GM21786 (cell line): ENCODE data around the gene TSPAN18.

Experiments used
- ATAC-seq: cut with Tn5 transposase; IDR thresholded peaks from one replicate; pipeline ENCODE4 v1.9.1; 2021; ENCODE audit not compliant: unreplicated experiment

The TSPAN18 gene

DNA sequence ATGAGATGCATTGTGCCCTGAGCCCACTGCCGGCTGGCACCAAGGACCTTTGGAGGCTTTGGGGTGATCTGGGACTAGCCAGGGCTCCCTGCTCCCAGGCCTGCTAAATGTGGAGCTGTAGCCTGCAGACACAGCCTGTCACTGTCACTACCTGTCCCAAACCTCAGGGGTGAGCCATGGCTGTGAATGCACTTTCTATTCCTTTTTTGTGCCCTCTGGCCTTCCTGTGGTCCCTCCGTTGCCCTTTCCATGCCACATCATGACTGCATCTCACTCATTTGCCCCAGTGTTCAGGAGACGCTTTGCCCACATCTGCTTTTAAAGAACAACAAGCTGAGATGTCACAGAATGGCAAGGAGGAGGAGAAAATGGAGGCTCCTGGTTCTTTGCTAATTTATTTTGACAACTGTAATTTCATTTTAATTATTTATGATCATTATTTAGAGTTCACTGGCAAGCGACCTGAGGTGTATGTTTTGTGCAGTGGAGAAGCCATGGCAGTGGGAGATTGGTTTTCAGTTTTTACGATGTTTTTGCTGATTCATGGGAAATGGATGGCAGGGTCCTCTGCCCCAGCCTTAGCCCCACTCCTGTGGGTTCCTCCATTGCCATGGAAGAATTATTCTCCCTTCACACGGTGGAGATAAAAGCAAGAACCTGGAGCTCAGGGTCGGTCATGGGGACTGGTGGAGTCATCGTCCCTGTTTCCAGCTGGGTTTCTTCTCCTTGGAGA, 69.2 kb downstream of the TSPAN18 start:
- no peak for ATAC-seq

DNA sequence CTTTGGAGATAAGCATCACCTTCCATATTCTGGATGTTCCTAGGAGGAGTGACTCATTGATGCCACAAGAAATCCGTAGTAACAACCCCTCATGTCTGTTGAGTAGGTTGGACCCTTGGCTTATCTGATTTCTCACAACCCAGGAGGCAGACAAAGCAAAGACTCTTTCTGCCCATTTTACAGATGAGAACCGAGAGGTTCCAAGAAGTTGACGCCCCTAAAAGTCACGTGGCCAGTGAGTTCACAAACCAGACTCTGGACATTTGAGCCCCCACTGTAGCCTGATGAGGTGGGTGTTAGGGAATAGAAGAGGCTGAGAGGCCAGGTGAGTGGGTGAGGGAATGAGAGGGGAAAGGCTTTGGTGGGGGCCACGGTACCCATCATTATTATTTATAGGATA, 70.3 kb downstream of the TSPAN18 start:
- no peak for ATAC-seq

- ATAC-seq = no peak
Observed at GRCh38 chr11:44797886-44798606, 71.3 kb downstream of the TSPAN18 start.

- no peak for ATAC-seq
Observed at GRCh38 chr11:44798607-44798972, 71.8 kb downstream of the TSPAN18 start.

DNA sequence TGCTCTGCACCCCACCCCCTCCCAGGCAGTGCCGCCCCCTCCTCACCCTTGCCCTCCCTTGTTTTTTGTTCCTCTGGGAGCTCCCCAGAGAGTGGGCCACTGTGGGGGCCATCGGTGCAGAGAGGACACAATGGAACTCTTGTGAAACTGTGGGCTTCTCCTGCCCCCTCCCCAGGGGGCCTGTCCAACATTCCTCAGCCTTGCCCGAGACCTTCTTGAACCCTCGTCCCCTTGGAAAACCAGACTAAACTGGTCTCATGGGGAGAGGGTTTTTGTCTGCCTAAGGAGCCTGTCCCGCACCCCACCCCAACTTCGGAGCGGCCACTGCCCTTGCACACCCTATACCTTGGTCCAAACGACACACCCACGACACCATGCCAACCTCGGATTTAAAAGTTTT, 72.2 kb downstream of the TSPAN18 start:
- no peak for ATAC-seq

DNA sequence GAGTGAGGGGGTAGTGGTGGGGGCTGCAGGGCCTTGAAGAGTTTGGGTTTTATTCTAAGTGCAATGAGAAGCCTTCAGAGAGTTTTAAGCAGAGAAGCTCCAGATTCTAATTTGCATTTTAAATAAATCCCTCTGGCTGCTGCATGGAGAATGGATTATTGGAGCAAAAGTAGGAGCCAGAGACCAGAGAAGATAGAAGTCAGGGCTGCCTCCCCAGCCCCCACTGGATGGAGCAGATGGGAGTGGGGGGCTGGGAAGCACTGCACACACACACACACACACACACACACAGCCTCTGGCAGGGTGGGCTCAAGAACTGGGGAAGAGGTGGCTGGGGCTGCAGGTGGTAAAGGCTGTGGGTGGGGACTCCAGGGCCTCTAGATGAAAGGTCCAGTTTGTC, 75.6 kb downstream of the TSPAN18 start:
- ATAC-seq = no peak

GRCh38 chr11:44803009-44803408, 76.2 kb downstream of the TSPAN18 start:
- no peak for ATAC-seq

GRCh38 chr11:44804449-44805437, 78.0 kb downstream of the TSPAN18 start:
- ATAC-seq = no peak

DNA sequence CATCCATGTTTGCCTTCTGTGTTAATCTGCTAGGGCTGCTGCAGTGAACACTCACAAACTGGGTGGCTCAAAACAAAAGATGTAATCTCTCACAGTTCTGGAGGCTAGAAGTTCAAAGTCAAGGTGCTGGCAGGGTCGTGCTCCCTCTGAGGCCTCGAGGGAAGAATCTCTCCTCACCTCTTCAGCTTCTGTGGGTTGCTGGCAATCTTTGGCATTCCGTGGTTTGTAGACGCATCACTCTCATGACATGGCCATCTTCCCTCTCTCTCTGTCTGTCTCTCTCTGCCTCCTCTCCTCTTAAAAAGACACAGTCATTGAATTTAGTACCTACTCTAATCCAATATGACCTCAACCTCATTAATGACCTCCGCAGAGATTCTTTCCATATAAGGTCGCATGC, 78.8 kb downstream of the TSPAN18 start:
- no peak for ATAC-seq

DNA sequence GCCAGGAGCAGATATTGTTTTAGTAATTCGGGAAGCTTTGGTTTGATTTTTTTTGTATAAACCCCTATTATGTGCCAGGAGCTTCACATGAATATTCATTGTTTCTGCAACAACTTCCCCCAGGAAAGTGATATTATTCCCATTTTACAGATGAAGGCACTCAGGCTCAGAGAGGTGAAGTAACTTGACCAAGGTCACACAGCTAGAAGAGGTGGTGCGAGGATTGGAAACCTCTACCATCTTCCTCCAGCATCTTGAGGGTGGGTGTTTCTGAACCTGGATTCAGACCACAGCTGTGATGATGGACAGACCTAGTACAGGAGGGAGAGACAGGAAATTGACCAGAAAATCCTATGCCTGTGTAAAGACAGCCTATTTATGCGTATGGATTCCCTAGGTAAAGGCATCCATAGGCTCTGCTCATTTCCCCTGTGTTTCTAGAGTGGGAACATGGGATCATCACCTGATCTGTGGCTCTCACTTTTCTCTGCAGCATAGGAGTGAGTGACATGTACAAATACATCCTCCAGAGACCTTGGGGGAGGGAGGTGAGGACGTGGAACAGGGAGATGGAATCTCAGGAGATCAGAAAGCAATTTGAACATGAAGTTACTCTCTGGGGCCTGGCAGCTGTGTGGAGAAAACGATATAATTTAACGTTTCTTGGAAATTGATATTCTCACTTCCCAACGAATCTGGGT, 81.4 kb downstream of the TSPAN18 start:
- no peak for ATAC-seq

DNA sequence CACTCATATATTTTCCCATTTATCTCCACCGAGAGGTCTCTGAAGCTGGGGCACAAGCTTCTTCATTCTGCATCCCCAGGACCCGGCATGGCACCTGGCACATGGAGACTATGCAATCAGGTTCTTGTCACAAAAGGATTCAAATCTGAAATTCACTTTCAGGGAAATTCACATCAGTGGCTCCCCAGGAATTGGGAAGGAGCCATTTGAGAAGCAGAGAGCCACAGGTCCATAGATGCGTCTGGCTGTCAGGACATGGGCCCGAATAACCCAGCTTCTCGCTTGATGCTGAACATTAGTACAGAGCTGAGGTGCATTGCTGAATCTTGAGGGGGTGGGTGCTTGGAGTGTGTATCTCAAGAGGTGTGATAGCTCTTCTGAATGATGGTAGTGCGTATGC, 82.5 kb downstream of the TSPAN18 start:
- ATAC-seq = no peak

- ATAC-seq = no peak
Observed at GRCh38 chr11:44811841-44812448, 85.2 kb downstream of the TSPAN18 start.

- ATAC-seq = no peak
Observed at GRCh38 chr11:44812971-44813370, 86.2 kb downstream of the TSPAN18 start.

- no peak for ATAC-seq
Observed at GRCh38 chr11:44813401-44813800, 86.6 kb downstream of the TSPAN18 start.

GRCh38 chr11:44814881-44815592, 88.3 kb downstream of the TSPAN18 start:
- no peak for ATAC-seq

DNA sequence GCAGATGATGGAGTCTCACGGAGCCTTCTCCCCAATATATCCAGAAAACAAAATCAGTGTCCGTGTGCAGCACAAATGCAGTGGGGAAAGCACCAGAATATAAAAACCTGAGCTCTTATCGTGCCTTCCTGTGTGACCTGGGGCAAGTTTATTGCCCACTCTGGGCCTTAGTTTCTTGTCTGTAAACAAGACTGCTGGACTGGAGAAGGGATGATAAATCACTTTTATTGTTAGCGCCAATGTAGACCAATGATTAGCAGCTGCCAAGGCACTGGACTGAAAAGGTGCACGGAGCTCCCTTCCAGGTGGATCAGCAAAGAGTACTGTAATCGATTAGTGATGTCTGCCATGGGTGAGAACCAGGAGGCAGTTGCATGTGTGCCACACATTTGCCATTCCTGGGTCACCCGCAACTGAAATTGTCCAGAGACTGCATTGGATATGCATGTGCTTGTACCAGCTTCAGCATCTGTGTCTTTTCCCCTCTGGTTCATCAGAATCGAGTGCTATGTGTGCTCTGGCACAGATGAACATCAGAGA, 89.2 kb downstream of the TSPAN18 start:
- no peak for ATAC-seq

DNA sequence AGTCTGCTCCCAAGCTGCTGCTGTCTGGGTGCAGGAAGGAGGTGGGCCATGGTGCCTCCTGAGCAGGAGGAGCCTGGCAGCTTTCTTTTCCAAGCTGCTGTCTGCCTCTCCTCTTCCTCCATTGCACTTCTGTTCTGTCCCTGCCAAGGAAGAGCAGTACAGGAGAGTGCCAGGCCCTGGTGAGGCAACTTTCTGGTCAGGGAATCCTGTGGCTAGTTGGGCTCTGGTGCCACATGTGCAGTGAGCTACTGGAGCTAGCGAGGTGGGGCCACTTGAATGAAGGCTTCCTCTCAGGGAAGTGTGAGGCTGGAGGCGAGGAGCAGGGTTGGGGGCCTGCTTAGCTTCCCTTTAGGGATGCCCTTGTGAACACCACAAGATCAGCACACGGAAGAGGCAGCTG, 90.0 kb downstream of the TSPAN18 start:
- ATAC-seq = no peak

DNA sequence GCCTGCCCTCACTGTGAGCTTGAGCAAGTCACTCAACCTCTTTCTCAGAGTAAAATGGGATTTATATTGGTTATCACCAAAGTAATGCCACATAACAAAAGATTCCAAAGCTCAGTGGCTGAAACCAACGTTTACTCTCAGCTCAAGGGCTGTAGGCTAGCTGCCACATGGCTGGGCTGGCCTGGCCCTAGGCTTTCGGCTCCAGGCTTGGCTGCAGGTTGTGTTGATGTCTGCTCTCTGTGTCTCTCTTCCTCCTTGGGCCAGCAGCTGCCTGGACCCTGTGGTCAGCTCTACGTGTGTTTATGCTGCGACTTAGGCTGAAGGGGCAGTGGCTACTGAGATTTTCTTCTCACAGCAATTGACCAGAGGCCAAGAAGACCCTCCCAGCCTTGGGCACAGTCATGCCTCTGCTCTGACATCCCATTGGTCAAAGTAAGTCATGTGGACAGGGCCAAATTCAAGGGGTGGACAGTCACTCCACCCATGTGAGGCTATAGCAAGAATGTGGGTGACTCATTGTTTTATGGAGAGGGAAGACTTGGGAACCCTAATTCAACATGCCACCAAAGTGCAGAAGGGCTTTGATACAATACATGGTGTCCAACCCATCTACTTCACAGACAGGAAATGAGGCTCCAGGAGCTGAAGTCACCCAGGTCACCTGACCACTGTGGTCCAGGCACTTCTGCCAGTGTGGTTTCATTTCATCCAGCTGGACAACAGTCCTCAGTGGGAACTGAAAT, 90.6 kb downstream of the TSPAN18 start:
- ATAC-seq = no peak

GRCh38 chr11:44818110-44818509, 91.3 kb downstream of the TSPAN18 start:
- no peak for ATAC-seq
